Prostate gland (tissue), 2 donors: ENCODE measurements around the gene TRPV6.

ENCODE experiments used
- CTCF ChIP-seq, 4 experiments: fragments of 200-600 bp in 2 of 4; fragments of 450-650 bp in 2 of 4; sonication (generic) in 2 of 4; IDR thresholded peaks; 1 replicate in 3 of 4; 2 replicates in 1 of 4; pipeline ENCODE4 v1.5.1; 2016 to 2019; ENCODE audit warnings: antibody characterized with exemption in 4 of 4, mild to moderate bottlenecking in 2 of 4, moderate library complexity in 2 of 4
- POLR2A ChIP-seq: fragments of 450-650 bp; IDR thresholded peaks from one replicate; pipeline ENCODE4 v1.6.1; 2016; ENCODE audit warnings: antibody characterized with exemption, mild to moderate bottlenecking
- POLR2AphosphoS5 ChIP-seq: sonication (generic); formaldehyde crosslinking; IDR thresholded peaks from one replicate; pipeline ENCODE4 v1.6.1; 2017; ENCODE audit warnings: antibody characterized with exemption

DNA sequence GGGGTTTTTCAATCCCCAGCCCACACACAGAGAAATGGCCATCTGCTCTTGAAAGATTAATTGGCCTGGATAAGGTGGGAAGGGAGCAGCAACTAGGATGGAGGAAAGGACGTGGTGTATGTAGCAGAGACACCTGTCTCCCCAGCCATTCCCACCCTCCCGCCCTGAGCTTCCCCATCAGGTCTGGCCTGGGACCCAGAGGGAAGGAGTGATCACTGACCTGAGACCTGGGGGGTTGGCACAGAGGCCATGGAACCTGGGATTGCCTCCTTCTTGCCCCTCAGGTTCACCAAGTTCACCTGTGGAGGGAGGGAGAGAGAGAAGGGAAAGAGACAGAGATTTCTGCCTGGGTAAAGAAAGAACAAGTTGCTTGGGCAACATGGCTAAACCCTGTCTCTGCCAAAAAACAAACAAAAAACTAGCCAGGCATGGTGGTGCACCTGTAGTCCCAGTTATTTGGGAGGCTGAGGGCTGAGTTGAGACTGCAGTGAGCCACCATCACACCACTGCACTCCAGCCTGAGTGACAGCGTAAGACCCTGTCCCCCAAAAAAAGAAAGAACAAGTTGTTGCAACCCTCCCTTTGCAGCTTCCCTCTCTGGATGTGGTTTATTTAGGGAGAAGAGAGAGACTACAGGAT lies 11.3 kb upstream of the TRPV6 start:
- TF ChIP-seq POLR2A (no peak), CTCF (IDR thresholded peaks at IDR 0.05) (no peak), POLR2AphosphoS5 (no peak)
